ENCODE measurements around the gene TRIM52.

GRCh38 chr5:181231432-181231831, 29.5 kb downstream of the TRIM52 start:
- no peak for TF ChIP-seq TAF1 (IDR thresholded peaks at IDR 0.05; ENCODE audit: low read depth)
- TF ChIP-seq EP300 (IDR thresholded peaks at IDR 0.05; ENCODE audit: borderline replicate concordance), result no peak
- TF ChIP-seq REST (IDR thresholded peaks at IDR 0.05; ENCODE audit: low read depth), result no peak
- TF ChIP-seq TEAD4 (IDR thresholded peaks at IDR 0.05), result no peak
- no peak for TF ChIP-seq CREB1 (IDR thresholded peaks at IDR 0.05; ENCODE audit: low read depth)
- no peak for TF ChIP-seq MAX (IDR thresholded peaks at IDR 0.05)
- TF ChIP-seq NFIC (IDR thresholded peaks at IDR 0.05), result no peak
- no peak for TF ChIP-seq EGR1 (IDR thresholded peaks at IDR 0.05)
- no peak for TF ChIP-seq YY1 (IDR thresholded peaks at IDR 0.05; ENCODE audit: low read depth)
- TF ChIP-seq RAD21 (IDR thresholded peaks at IDR 0.05; ENCODE audit: low read depth), result no peak
- TF ChIP-seq USF1 (IDR thresholded peaks at IDR 0.05), result no peak

Measured in Ishikawa (cell line).